CD4-positive, alpha-beta T cell (primary cell): Measurements from ENCODE around the gene NARF. TPM values are rescaled to one million over a fixed set of nuclear protein-coding genes. Genes with fewer than 3 reads are reported as not detected.

Experiments
- ATAC-seq: fragments of 200-7000 bp; cut with Tn5 transposase; one replicate; pipeline ENCODE4 v1.10.0; 2022; ENCODE audit warnings: mild to moderate bottlenecking; ENCODE audit not compliant: poor library complexity
- CTCF ChIA-PET: fragments of 350-600 bp; sonication (Branson Sonifier 250); formaldehyde crosslinking; loops from one replicate; lab custom pipeline; 2021; ENCODE audit warnings: antibody characterized with exemption, inconsistent platforms; lab: Charles Lee
- POLR2A ChIA-PET: fragments of 350-600 bp; sonication (Branson Sonifier 250); formaldehyde crosslinking; loops from one replicate; lab custom pipeline; 2021; ENCODE audit warnings: antibody characterized with exemption, inconsistent platforms; lab: Charles Lee
- DNase-seq, 14 experiments: peaks; one replicate each; pipeline ENCODE4 v3.0.0-alpha.2; 2013 to 2020; ENCODE audit warnings: mixed read lengths in 2 of 14
- H3K27ac ChIP-seq, 2 donors: one replicate each; pipeline versions ENCODE4 v1.5.1 to v1.7.0; 2013; ENCODE audit warnings: low read length in 2 of 2, low read depth in 1 of 2, mild to moderate bottlenecking in 1 of 2
- H3K27me3 ChIP-seq, 2 experiments: 1 replicate in 1 of 2; 2 replicates in 1 of 2; pipeline versions ENCODE4 v1.6.1 to v1.7.0; 2013; ENCODE audit warnings: low read length in 2 of 2, control low read depth in 1 of 2, mild to moderate bottlenecking in 1 of 2, moderate library complexity in 1 of 2; ENCODE audit not compliant: insufficient read depth in 2 of 2, control insufficient read depth in 1 of 2
- H3K36me3 ChIP-seq: one replicate; pipeline ENCODE4 v1.6.1; 2013; ENCODE audit warnings: low read length, control low read depth; ENCODE audit not compliant: insufficient read depth
- H3K4me1 ChIP-seq: one replicate; pipeline ENCODE4 v1.6.1; 2013; ENCODE audit warnings: low read length, control low read depth; ENCODE audit not compliant: insufficient read depth
- H3K4me3 ChIP-seq: one replicate; pipeline ENCODE4 v1.5.1; 2013; ENCODE audit warnings: mild to moderate bottlenecking, low read length, moderate library complexity
- H3K9me3 ChIP-seq, 2 experiments: 1 replicate in 1 of 2; 2 replicates in 1 of 2; pipeline versions ENCODE4 v1.6.1 to v1.7.0; 2013; ENCODE audit warnings: low read length in 2 of 2, mild to moderate bottlenecking in 2 of 2, control low read depth in 1 of 2, moderate library complexity in 1 of 2; ENCODE audit not compliant: control insufficient read depth in 1 of 2, insufficient read depth in 1 of 2
- H3K27ac Mint-ChIP-seq: one replicate; pipeline ENCODE4 v1.8.0; 2020; ENCODE audit warnings: mixed read lengths
- H3K27me3 Mint-ChIP-seq: one replicate; pipeline ENCODE4 v1.8.0; 2021; ENCODE audit warnings: mixed read lengths
- H3K36me3 Mint-ChIP-seq: one replicate; pipeline ENCODE4 v1.8.0; 2021; ENCODE audit warnings: low read depth, mixed read lengths
- H3K4me1 Mint-ChIP-seq: one replicate; pipeline ENCODE4 v1.8.0; 2021; ENCODE audit warnings: low read depth, mixed read lengths
- H3K4me3 Mint-ChIP-seq: one replicate; pipeline ENCODE4 v1.8.0; 2020; ENCODE audit warnings: mild to moderate bottlenecking, mixed read lengths
- H3K9me3 Mint-ChIP-seq: one replicate; pipeline ENCODE4 v1.8.0; 2020; ENCODE audit warnings: mixed read lengths
- intact Hi-C, 2 experiments: fragments of 100-400 bp; cut with DNase I in 1 of 2; cut with micrococcal nuclease in 1 of 2; formaldehyde crosslinking; loops; one replicate each; pipeline versions ENCODE4 v1.15.1 to v1.9.0; 2023 to 2025; cut with DNase I, micrococcal nuclease
- total RNA-seq, 174 experiments: library from RNA in 2 of 174; stranded (reverse) in 2 of 174; gene quantifications; one replicate each; pipeline ENCODE4 v1.2.3 and lab custom pipeline; 2021 to 2026
- TF ChIP-seq, protein P1 (sequence below): fragments of 200-600 bp; IDR thresholded peaks from one replicate; pipeline ENCODE4 v1.8.0; 2022; ENCODE audit warnings: antibody characterized with exemption, mild to moderate bottlenecking

Gene NARF
- total RNA-seq, 2 experiments from 2014 or later: 57.1 to 62.0 TPM

DNA sequence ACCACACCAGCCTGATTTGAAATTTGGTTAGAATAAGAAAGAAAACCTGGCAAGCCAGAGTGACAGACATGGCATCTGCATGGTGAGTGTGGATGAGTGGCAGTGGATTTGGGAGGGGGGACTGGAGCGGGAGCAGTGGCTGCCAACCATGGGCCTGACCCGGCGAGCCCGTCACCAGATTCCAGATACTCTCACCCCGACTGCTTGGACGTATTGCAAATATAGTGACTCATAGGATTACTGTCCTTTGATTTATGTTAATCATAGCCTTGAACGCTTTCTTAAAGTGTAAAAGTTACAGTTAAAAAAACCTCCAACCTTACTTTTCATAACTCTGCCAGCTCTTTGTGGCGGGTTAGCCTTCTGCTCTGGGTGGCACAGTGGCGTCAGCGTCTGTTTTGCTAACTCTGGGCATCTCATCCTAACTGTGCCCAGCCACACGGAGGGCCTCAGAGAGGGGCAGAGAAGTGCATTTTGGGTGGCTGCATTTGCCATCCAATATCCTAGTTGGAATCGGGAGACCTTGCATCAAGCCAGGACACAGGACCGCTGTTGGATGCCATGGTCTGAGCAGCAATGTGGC lies 34.2 kb downstream of the NARF start:
- ChIA-PET CTCF (interaction anchor here (0.6 kb wide), 1 partner anchor 219 kb away, joined by 4 read pairs; no protein-coding TSS in a partner anchor), POLR2A (no interaction called here)
- Mint-ChIP-seq H3K4me3 (no peak overlapping the region), H3K27ac (no peak overlapping the region), H3K36me3 (peaks cover 22% of the 10 kb centered on the region), H3K9me3 (no peaks in the 10 kb centered on the region), H3K27me3 (no peaks in the 10 kb centered on the region), H3K4me1 (peaks cover 16% of the 10 kb centered on the region)
- Histone ChIP-seq H3K4me1 (peaks cover 32% of the 10 kb centered on the region), H3K4me3 (no peak overlapping the region), H3K27ac (no peak overlapping the region), H3K9me3 (no peaks in the 10 kb centered on the region), H3K27me3 (no peaks in the 10 kb centered on the region), H3K36me3 (peaks cover 11% of the 10 kb centered on the region)
- ATAC-seq (no peak), DNase-seq (no peak)
- intact Hi-C loops: no loop called here
- TF ChIP-seq, protein P1, sequence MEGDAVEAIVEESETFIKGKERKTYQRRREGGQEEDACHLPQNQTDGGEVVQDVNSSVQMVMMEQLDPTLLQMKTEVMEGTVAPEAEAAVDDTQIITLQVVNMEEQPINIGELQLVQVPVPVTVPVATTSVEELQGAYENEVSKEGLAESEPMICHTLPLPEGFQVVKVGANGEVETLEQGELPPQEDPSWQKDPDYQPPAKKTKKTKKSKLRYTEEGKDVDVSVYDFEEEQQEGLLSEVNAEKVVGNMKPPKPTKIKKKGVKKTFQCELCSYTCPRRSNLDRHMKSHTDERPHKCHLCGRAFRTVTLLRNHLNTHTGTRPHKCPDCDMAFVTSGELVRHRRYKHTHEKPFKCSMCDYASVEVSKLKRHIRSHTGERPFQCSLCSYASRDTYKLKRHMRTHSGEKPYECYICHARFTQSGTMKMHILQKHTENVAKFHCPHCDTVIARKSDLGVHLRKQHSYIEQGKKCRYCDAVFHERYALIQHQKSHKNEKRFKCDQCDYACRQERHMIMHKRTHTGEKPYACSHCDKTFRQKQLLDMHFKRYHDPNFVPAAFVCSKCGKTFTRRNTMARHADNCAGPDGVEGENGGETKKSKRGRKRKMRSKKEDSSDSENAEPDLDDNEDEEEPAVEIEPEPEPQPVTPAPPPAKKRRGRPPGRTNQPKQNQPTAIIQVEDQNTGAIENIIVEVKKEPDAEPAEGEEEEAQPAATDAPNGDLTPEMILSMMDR: no peak

DNA sequence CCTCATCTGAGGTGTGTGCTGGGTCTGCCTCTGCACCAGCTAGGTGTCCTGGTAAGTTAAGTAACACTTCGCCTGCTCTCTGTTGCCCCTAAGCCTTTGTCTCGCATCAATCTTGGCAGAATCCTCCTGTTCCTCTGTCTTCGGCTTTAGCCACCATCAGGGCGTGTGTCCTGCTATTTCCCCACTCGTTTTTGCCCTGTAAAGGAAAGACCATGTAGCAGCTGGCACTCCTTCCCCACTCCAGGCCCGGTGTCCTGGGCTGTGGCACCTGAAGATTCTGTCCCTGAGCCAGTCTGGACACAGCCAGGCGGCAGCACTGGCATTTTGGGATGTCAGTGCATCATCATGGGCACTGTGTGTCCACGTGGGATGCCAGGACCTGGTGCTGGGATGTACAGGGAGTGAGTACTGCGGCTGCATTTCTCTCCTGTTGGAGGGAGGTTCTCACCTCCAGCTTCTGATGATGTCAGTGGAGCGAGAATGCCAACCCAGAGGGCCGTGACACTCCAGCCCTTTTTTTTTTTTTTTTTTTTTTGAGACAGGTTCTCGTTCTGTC lies 34.8 kb downstream of the NARF start:
- TF ChIP-seq, protein P1: no peak
- peaks cover 8% of the 10 kb centered on the region for H3K36me3 ChIP-seq
- ChIA-PET CTCF (interaction anchor here (0.6 kb wide), 1 partner anchor 218 kb away, joined by 4 read pairs; no protein-coding TSS in a partner anchor), POLR2A (no interaction called here)
- Mint-ChIP-seq H3K4me3 (no peak overlapping the region), H3K27me3 (no peaks in the 10 kb centered on the region), H3K27ac (no peak overlapping the region), H3K9me3 (no peaks in the 10 kb centered on the region), H3K4me1 (peaks cover 22% of the 10 kb centered on the region), H3K36me3 (peaks cover 18% of the 10 kb centered on the region)
- peaks cover 38% of the 10 kb centered on the region for H3K4me1 ChIP-seq
- DNase-seq: no peak
- H3K9me3 ChIP-seq: no peaks in the 10 kb centered on the region
- no peak for ATAC-seq
- intact Hi-C loops: no loop called here
- no peak overlapping the region for H3K4me3 ChIP-seq
- H3K27me3 ChIP-seq: no peaks in the 10 kb centered on the region
- H3K27ac ChIP-seq: no peak overlapping the region

DNA sequence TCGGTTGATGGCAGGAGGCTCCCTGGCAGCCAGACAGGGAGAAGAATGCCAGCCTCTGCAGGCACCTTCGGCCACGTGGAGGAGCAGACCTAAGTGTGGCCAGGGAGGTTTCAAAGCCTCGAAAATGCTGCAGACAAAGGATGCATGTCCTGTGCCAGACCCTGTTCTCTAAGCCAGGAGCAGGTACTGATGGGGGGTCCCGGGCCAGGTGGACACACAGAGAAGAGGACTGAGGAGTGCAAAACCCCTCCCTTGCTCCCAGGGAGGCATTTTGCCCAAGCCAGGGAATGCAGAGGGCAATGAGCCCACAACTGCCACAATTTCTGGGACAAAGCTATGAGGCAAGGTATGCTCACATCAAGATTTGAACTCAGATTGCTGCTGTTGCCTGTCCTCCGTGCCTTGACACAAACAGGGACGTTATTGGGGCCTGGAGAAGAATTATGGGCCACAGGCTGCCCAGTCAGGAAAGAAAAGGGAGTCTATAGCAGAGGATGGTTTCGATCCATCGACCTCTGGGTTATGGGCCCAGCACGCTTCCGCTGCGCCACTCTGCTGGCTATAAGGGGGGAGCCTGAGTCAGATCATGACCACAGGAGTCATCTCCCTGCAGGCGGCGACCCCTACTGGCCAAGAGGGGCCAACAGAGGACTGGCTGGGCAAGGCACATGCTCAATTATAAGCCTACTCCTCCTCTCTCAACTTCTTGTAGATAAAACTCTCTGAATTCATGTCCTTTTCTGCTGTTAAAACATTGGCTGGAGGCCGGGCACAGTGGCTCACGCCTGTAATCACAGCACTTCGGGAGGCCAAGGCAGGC lies 35.9 kb downstream of the NARF start:
- POLR2A ChIA-PET: no interaction called here
- peak overlapping the region; percentile 91 for H3K4me3 Mint-ChIP-seq
- CTCF ChIA-PET: no interaction called here

More for the DNA sequence above, 35.9 kb downstream of the NARF start:
- no peaks in the 10 kb centered on the region for H3K27me3 ChIP-seq
- H3K27ac ChIP-seq: peak overlapping the region in 1 of 2 donors; percentile 14
- intact Hi-C loops: loop anchor here (2.0 to 5.0 kb wide), 2 partner anchors 58 to 144 kb away; no protein-coding TSS in a partner anchor
- DNase-seq: peak; percentile 77 to 93 (median 85)
- no peaks in the 10 kb centered on the region for H3K36me3 ChIP-seq
- H3K9me3 ChIP-seq: no peaks in the 10 kb centered on the region
- Mint-ChIP-seq H3K27me3 (no peaks in the 10 kb centered on the region), H3K4me1 (peaks cover 22% of the 10 kb centered on the region), H3K9me3 (no peaks in the 10 kb centered on the region), H3K27ac (peak overlapping the region; percentile 92), H3K36me3 (peaks cover 14% of the 10 kb centered on the region)
- H3K4me1 ChIP-seq: peaks cover 38% of the 10 kb centered on the region
- TF ChIP-seq, protein P1: peak; percentile 58
- peak; percentile 69 for ATAC-seq
- no peak overlapping the region for H3K4me3 ChIP-seq
